Measurements from ENCODE around the gene RBM33. TPM values are rescaled to one million over a fixed set of nuclear protein-coding genes. Genes with fewer than 3 reads are reported as not detected.

Gene RBM33
- total and polyA plus RNA-seq, 10 of the 15 experiments (the other 5 are each of a cell fraction or from before 2014, with no cell fraction given) = 4.7 to 67.2 (median 24.3) TPM

- no peak for TF ChIP-seq ZNF592 (IDR thresholded peaks at IDR 0.05)
- no peak for TF ChIP-seq RAD21 (IDR thresholded peaks at IDR 0.05; ENCODE audit: insufficient read depth, low read depth, low read length)
- no peak for TF ChIP-seq STAT1 (conservative IDR thresholded peaks at IDR 0.05)
Measured at GRCh38 chr7:155713384-155713783, 68.9 kb downstream of the RBM33 start (continued).

GRCh38 chr7:155714702-155715101 is 70.2 kb downstream of the RBM33 start:
- intact Hi-C loops (cut with micrococcal nuclease; ENCODE audit: unreplicated experiment) (no loop called here), in situ Hi-C loops (cut with MboI) (no loop called here)
- H2AFZ ChIP-seq (ENCODE audit: control insufficient read depth, low read depth, low read length) = no peak overlapping the region
- H3K4me2 ChIP-seq (ENCODE audit: control insufficient read depth, insufficient read depth) = no peak overlapping the region
- DNase-seq (ENCODE audit: low read depth, low spot score) (no peak), ATAC-seq (no peak), FAIRE-seq (no peak)
- CTCF ChIA-PET = interaction anchor here (0.6 to 3.9 kb wide), 2 partner anchors 52 to 1428 kb away, joined by 4 to 14 read pairs; no protein-coding TSS in a partner anchor
- H3K27me3 ChIP-seq (replicated peaks in 1 of 2; ENCODE audit: control insufficient read depth in 2 of 2, insufficient read depth in 2 of 2, low read length in 1 of 2) = no peaks in the 10 kb centered on the region
- H4K20me1 ChIP-seq (ENCODE audit: control insufficient read depth, insufficient read depth) = no peaks in the 10 kb centered on the region; the same call in 1 of the 2 replicates
- H3K27ac ChIP-seq (ENCODE audit: control insufficient read depth, insufficient read depth) = no peak overlapping the region
- H3K9ac ChIP-seq (ENCODE audit: control insufficient read depth, insufficient read depth, low read length) = no peak overlapping the region
- POLR2A ChIA-PET = interaction anchor here (1.2 kb wide), 1 partner anchor 32 kb away, joined by 3 read pairs; no protein-coding TSS in a partner anchor
- SMC1A ChIA-PET (ENCODE audit: uncharacterized antibody, unreplicated experiment) = interaction anchor here (1.5 kb wide), 1 partner anchor 115 kb away, joined by 8 read pairs; no protein-coding TSS in a partner anchor
- H3K9me3 ChIP-seq (replicated peaks; ENCODE audit: control insufficient read depth, insufficient read depth, low read length) = no peaks in the 10 kb centered on the region
- no TSS peak for BruUV-seq (replicated peaks)
- H3K36me3 ChIP-seq (ENCODE audit: control insufficient read depth in 2 of 2, insufficient read depth in 2 of 2, low read length in 1 of 2) = peaks cover 21 to 43% of the 10 kb centered on the region in 2 experiments
- TF ChIP-seq SMAD5 (IDR thresholded peaks at IDR 0.05; ENCODE audit: low read depth) (no peak), NFXL1 (IDR thresholded peaks at IDR 0.05; ENCODE audit: borderline replicate concordance) (no peak), WRNIP1 (IDR thresholded peaks at IDR 0.05; ENCODE audit: borderline replicate concordance, low read depth, low read length) (no peak), POLR2A (IDR thresholded peaks at IDR 0.05; ENCODE audit: low read depth, low read length) (no peak)
- TF ChIP-seq, protein P1, sequence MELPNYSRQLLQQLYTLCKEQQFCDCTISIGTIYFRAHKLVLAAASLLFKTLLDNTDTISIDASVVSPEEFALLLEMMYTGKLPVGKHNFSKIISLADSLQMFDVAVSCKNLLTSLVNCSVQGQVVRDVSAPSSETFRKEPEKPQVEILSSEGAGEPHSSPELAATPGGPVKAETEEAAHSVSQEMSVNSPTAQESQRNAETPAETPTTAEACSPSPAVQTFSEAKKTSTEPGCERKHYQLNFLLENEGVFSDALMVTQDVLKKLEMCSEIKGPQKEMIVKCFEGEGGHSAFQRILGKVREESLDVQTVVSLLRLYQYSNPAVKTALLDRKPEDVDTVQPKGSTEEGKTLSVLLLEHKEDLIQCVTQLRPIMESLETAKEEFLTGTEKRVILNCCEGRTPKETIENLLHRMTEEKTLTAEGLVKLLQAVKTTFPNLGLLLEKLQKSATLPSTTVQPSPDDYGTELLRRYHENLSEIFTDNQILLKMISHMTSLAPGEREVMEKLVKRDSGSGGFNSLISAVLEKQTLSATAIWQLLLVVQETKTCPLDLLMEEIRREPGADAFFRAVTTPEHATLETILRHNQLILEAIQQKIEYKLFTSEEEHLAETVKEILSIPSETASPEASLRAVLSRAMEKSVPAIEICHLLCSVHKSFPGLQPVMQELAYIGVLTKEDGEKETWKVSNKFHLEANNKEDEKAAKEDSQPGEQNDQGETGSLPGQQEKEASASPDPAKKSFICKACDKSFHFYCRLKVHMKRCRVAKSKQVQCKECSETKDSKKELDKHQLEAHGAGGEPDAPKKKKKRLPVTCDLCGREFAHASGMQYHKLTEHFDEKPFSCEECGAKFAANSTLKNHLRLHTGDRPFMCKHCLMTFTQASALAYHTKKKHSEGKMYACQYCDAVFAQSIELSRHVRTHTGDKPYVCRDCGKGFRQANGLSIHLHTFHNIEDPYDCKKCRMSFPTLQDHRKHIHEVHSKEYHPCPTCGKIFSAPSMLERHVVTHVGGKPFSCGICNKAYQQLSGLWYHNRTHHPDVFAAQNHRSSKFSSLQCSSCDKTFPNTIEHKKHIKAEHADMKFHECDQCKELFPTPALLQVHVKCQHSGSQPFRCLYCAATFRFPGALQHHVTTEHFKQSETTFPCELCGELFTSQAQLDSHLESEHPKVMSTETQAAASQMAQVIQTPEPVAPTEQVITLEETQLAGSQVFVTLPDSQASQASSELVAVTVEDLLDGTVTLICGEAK (IDR thresholded peaks at IDR 0.05; ENCODE audit: borderline replicate concordance) = no peak
- TF ChIP-seq, protein P2, sequence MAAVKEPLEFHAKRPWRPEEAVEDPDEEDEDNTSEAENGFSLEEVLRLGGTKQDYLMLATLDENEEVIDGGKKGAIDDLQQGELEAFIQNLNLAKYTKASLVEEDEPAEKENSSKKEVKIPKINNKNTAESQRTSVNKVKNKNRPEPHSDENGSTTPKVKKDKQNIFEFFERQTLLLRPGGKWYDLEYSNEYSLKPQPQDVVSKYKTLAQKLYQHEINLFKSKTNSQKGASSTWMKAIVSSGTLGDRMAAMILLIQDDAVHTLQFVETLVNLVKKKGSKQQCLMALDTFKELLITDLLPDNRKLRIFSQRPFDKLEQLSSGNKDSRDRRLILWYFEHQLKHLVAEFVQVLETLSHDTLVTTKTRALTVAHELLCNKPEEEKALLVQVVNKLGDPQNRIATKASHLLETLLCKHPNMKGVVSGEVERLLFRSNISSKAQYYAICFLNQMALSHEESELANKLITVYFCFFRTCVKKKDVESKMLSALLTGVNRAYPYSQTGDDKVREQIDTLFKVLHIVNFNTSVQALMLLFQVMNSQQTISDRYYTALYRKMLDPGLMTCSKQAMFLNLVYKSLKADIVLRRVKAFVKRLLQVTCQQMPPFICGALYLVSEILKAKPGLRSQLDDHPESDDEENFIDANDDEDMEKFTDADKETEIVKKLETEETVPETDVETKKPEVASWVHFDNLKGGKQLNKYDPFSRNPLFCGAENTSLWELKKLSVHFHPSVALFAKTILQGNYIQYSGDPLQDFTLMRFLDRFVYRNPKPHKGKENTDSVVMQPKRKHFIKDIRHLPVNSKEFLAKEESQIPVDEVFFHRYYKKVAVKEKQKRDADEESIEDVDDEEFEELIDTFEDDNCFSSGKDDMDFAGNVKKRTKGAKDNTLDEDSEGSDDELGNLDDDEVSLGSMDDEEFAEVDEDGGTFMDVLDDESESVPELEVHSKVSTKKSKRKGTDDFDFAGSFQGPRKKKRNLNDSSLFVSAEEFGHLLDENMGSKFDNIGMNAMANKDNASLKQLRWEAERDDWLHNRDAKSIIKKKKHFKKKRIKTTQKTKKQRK (IDR thresholded peaks at IDR 0.05; ENCODE audit: low read depth, low read length) = no peak
- RAD21 ChIA-PET (ENCODE audit: unreplicated experiment) = no interaction called here
- no peak overlapping the region for H3K4me3 ChIP-seq
- H3K4me1 ChIP-seq (ENCODE audit: control insufficient read depth, insufficient read depth, low read length) = peaks cover 6% of the 10 kb centered on the region
- H3K79me2 ChIP-seq (ENCODE audit: control insufficient read depth, insufficient read depth, low read length) = peaks cover 6% of the 10 kb centered on the region
- 84% methylated on average over 6 of the region's 6 CpGs for WGBS (ENCODE audit: insufficient coverage, insufficient replicate concordance, low lambda C conversion rate, missing lambda C conversion rate)
